Measurements from ENCODE around the gene MCRIP1.

- TF ChIP-seq CTCF (IDR thresholded peaks at IDR 0.05) = no peak
- TF ChIP-seq POLR2AphosphoS5 (IDR thresholded peaks at IDR 0.05; ENCODE audit: low read depth, low read length) = no peak
- no peak for TF ChIP-seq REST (IDR thresholded peaks at IDR 0.05; ENCODE audit: insufficient read depth in 1 of 2, low read depth in 2 of 2, low read length in 1 of 2)
- TF ChIP-seq SIN3A (IDR thresholded peaks at IDR 0.05; ENCODE audit: borderline replicate concordance, insufficient read depth, low read depth, low read length) = no peak
- TF ChIP-seq TCF7L2 (IDR thresholded peaks at IDR 0.05; ENCODE audit: low read depth, low read length) = no peak
Measured at GRCh38 chr17:81808778-81809555, 24.1 kb downstream of the MCRIP1 start.
